ENCODE results near the gene POLR2L. TPM values are rescaled to one million over a fixed set of nuclear protein-coding genes. Genes with fewer than 3 reads are reported as not detected.

Gene POLR2L
- total RNA-seq, 6 donors from 2014 or later: 34.1 to 168 (median 102) TPM

GRCh38 chr11:824292-824880, 17.9 kb downstream of the POLR2L start:
- Histone ChIP-seq H3K27ac (peak overlapping the region in 2 of 4 donors; percentile 26 to 89), H3K36me3 (peaks cover 20 to 42% (median 29%) of the 10 kb centered on the region in 4 donors), H3K9me3 (no peaks in the 10 kb centered on the region), H3K4me3 (no peak overlapping the region), H3K4me1 (peaks cover 65 to 87% (median 72%) of the 10 kb centered on the region in 4 donors), H3K27me3 (no peaks in the 10 kb centered on the region)
- DNase-seq (peak in 1 of 2 donors; percentile 89), ATAC-seq (ENCODE audit: low FRiP score in 2 of 2) (no peak)
- WGBS, 2 donors: 85 to 95% methylated on average over 19 to 59 of the region's 59 CpGs
- no peak for TF ChIP-seq CTCF (IDR thresholded peaks at IDR 0.05)
- no peak for TF ChIP-seq EP300 (IDR thresholded peaks at IDR 0.05)
- TF ChIP-seq POLR2A (IDR thresholded peaks at IDR 0.05): no peak
- no peak for TF ChIP-seq POLR2AphosphoS5 (IDR thresholded peaks at IDR 0.05)

- no peak for TF ChIP-seq EP300 (IDR thresholded peaks at IDR 0.05)
- no peak for TF ChIP-seq CTCF (IDR thresholded peaks at IDR 0.05)
- TF ChIP-seq POLR2A (IDR thresholded peaks at IDR 0.05): no peak
- no peak for TF ChIP-seq POLR2AphosphoS5 (IDR thresholded peaks at IDR 0.05)
- peak overlapping the region in 2 of 4 donors; percentile 4 to 26 for H3K27ac ChIP-seq
- peaks cover 61 to 84% (median 68%) of the 10 kb centered on the region in 4 donors for H3K4me1 ChIP-seq
- DNase-seq (peak in 1 of 2 donors; percentile 83), ATAC-seq (ENCODE audit: low FRiP score in 2 of 2) (no peak)
- H3K9me3 ChIP-seq: no peaks in the 10 kb centered on the region
- no peaks in the 10 kb centered on the region for H3K27me3 ChIP-seq
- WGBS, 2 donors: 88 to 90% methylated on average over 47 to 49 of the region's 53 CpGs
- H3K4me3 ChIP-seq: no peak overlapping the region
- peaks cover 20 to 42% (median 29%) of the 10 kb centered on the region in 4 donors for H3K36me3 ChIP-seq
Observed at GRCh38 chr11:823441-824291, 18.7 kb downstream of the POLR2L start.

GRCh38 chr11:821512-822371, 20.6 kb downstream of the POLR2L start:
- ATAC-seq (ENCODE audit: low FRiP score in 2 of 2) (peak in 1 of 2 donors; percentile 5), DNase-seq (peak in 1 of 2 donors; percentile 77)
- H3K4me3 ChIP-seq: peak overlapping the region in 3 of 4 donors; percentile 81 to 99 (median 95)
- 62 to 65% methylated on average over 12 to 22 of the region's 22 CpGs for WGBS, 2 donors
- no peaks in the 10 kb centered on the region for H3K9me3 ChIP-seq
- peak overlapping the region; percentile 96 to 100 (median 98) for H3K27ac ChIP-seq
- TF ChIP-seq CTCF (IDR thresholded peaks at IDR 0.05): no peak
- TF ChIP-seq POLR2A (IDR thresholded peaks at IDR 0.05): no peak
- no peak for TF ChIP-seq EP300 (IDR thresholded peaks at IDR 0.05)
- TF ChIP-seq POLR2AphosphoS5 (IDR thresholded peaks at IDR 0.05): peak in 1 of 2 donors; percentile 21
- no peaks in the 10 kb centered on the region for H3K27me3 ChIP-seq
- H3K36me3 ChIP-seq: peaks cover 20 to 42% (median 29%) of the 10 kb centered on the region in 4 donors
- peaks cover 46 to 71% (median 54%) of the 10 kb centered on the region in 4 donors for H3K4me1 ChIP-seq

DNA sequence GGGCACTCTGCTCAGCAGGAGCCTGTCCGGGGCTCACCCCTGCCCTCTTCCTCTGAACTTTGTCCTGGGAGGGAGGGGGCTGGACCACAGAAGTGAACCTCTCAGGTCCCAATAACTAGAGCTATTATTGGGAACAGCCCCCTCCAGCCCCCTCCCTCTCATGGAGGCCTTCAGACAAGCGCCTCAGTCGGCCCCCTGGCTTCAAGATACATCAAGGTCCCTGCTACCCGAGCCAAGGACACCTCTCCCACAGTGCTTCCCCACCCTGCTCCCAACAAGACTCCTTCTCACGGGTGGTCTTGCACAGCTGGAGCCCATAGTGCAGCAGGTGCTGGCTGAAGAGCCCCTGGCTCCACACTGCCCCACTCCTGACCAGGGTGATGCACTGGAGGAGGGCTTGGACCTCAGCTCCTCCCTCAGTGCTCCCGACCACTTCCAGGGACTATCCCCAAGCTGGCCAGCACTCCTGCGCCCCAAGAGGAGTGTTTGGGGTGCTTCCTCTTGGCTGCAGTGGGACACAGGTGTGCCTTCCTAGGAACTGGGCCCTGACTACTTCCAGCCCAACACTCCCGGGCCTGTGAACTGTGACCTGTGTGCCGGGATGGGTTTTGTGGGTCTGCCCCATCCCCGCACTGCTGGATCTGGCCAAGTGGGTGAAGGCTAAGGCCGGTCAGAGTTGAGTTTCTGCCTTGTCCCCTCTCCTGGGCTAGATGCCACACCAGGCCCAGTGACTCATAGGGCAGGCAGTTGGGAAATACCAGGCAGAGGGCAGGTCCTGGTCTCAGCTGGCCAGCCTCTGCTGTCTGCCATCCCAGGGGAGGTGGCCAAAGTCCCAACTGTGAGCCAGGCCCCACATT, 21.4 kb downstream of the POLR2L start:
- Histone ChIP-seq H3K4me1 (peaks cover 38 to 62% (median 46%) of the 10 kb centered on the region in 4 donors), H3K27me3 (no peaks in the 10 kb centered on the region), H3K27ac (peak overlapping the region; percentile 96 to 100 (median 98)), H3K9me3 (no peaks in the 10 kb centered on the region), H3K4me3 (peak overlapping the region; percentile 67 to 99 (median 88)), H3K36me3 (peaks cover 20 to 43% (median 29%) of the 10 kb centered on the region in 4 donors)
- WGBS, 2 donors: 42 to 75% methylated on average over 4 to 11 of the region's 11 CpGs
- peak; percentile 67 to 77 for TF ChIP-seq POLR2AphosphoS5 (IDR thresholded peaks at IDR 0.05)
- TF ChIP-seq CTCF (IDR thresholded peaks at IDR 0.05): peak in 1 of 6 experiments; percentile 36
- TF ChIP-seq EP300 (IDR thresholded peaks at IDR 0.05): no peak
- TF ChIP-seq POLR2A (IDR thresholded peaks at IDR 0.05): peak in 1 of 4 donors; percentile 48
- peak; percentile 57 to 95 for DNase-seq
- peak; percentile 49 to 82 for ATAC-seq (ENCODE audit: low FRiP score in 2 of 2)
